Stimulated activated CD8-positive, alpha-beta memory T cell treated with anti-CD3 and anti-CD28 coated beads, Interleukin-15, amount 100 ng/mL, for 1 hour (primary cell): ENCODE results near the gene PAXX.

Experiments
- DNase-seq: peaks from one replicate; pipeline ENCODE4 v3.0.0-alpha.2; 2020; ENCODE audit warnings: low read depth

PAXX gene

GRCh38 chr9:136991993-136992818 is at the start of gene PAXX:
TSS of gene PAXX (plus strand) at chr9:136992422. CDS start at chr9:136992444, 22 bp downstream.
- DNase-seq, result peak; percentile 86

GRCh38 chr9:136942881-136943230 is 49.4 kb upstream of the PAXX start:
- DNase-seq, result no peak

GRCh38 chr9:136943291-136944211 is 48.7 kb upstream of the PAXX start:
- DNase-seq, result no peak

- DNase-seq, result no peak
Observed at GRCh38 chr9:136944212-136944518, 48.1 kb upstream of the PAXX start.

GRCh38 chr9:136944519-136945332 is 47.5 kb upstream of the PAXX start, which contains the start of the genes C8G and FBXW5:
TSS of gene C8G (plus strand) at chr9:136945243. CDS start at chr9:136945321, 78 bp downstream.
TSS of gene FBXW5 (minus strand) at chr9:136944738. CDS start at chr9:136944083, 655 bp downstream.
- DNase-seq, result peak; percentile 83

GRCh38 chr9:136945333-136946227 is 46.6 kb upstream of the PAXX start:
- DNase-seq, result no peak

- no peak for DNase-seq
Observed at GRCh38 chr9:136946228-136947027, 45.8 kb upstream of the PAXX start.

- DNase-seq, result no peak
Observed at GRCh38 chr9:136947028-136947891, 45.0 kb upstream of the PAXX start.

- no peak for DNase-seq
Observed at GRCh38 chr9:136947955-136948510, 44.2 kb upstream of the PAXX start.

GRCh38 chr9:136949239-136949816 is 42.9 kb upstream of the PAXX start:
- no peak for DNase-seq

GRCh38 chr9:136949817-136950655 is 42.2 kb upstream of the PAXX start:
- peak; percentile 95 for DNase-seq

GRCh38 chr9:136950656-136951276 is 41.5 kb upstream of the PAXX start:
- DNase-seq, result no peak

- DNase-seq, result no peak
Observed at GRCh38 chr9:136951541-136952320, 40.5 kb upstream of the PAXX start, which contains the start of gene LCN12. TSS of gene LCN12 (plus strand) at chr9:136952273. CDS start at chr9:136952328, 55 bp downstream.

GRCh38 chr9:136952321-136952850 is 39.8 kb upstream of the PAXX start:
- DNase-seq, result no peak

- no peak for DNase-seq
Observed at GRCh38 chr9:136952876-136953770, 39.1 kb upstream of the PAXX start.
